ENCODE data around the gene CDK14.

The CDK14 gene

DNA sequence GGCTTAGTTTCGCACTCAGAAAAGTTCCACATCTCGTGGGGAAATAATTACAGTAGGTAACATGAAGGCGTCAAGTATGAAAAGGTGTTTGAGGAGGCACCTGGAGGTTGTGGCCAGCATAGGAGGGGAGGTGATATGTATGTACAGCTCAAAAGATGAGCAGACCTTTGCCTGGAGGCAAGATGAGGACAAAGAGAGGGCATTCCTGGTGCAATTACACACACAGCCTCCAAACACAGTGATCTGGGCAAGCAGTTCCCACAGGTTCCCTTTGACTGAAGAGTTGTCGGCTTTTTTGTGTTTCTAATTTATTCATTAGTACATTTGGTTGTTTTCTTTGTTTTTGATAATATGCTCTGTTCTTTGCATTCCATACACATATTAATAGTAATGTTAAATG, 46.9 kb downstream of the CDK14 start:
- no peak for DNase-seq

DNA sequence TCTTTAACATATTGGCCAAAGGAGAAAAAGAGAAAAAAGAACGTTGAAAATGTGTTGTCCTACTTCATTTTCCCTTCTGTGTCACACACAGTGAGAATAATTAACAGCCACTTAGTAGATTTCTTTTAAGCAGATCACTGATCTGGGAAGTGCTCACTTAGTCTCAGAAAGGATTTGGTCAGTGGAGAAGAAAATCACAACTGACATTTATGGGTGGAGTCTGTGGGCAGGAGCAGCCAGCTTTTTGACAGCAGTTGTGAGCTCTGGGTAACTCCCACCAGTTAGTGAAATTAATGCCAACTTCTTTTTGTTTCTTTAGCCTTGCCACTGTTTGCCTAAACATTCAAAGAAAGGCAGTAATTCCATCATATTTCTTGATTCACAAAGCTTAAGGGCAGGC, 49.7 kb downstream of the CDK14 start:
- no peak for DNase-seq

DNA sequence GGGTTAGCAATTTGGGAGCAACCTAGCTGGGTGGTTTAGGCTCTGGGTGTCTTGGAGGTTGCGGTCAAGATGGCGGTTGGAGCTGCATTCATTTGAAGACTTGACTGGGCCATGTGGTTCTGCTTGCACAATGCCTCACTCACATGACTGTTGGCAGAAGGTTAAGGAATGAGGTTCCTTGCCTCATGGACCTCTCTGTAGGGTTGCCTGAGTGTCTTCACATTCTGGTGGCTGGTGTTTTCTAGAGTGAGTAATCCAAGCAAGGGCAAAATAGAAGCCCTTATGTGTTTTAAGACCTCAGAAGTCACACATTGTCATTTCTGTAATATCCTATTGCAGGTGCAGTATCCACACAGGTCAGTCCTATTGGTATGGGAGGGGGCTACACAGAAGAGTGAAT, 52.0 kb downstream of the CDK14 start:
- no peak for DNase-seq

DNA sequence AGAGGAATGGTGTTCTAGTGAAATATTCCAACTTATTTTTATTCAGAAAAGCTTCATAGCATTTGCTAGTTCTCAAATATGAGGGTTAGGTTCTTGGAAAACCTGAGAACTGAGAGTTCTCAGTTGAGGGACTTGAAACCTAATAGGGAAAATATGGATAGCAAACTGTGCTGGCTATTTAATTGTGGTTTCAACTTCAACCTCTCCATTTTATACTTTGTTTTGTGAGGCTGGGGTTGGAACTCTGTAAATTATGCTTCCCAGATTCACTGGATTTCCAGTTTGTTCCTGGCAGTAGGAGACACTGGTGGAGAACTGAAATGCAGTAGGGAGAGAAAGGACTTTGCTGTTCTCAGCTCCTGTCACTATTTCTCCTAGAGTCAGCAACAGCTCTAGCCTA, 52.7 kb downstream of the CDK14 start:
- no peak for DNase-seq

DNA sequence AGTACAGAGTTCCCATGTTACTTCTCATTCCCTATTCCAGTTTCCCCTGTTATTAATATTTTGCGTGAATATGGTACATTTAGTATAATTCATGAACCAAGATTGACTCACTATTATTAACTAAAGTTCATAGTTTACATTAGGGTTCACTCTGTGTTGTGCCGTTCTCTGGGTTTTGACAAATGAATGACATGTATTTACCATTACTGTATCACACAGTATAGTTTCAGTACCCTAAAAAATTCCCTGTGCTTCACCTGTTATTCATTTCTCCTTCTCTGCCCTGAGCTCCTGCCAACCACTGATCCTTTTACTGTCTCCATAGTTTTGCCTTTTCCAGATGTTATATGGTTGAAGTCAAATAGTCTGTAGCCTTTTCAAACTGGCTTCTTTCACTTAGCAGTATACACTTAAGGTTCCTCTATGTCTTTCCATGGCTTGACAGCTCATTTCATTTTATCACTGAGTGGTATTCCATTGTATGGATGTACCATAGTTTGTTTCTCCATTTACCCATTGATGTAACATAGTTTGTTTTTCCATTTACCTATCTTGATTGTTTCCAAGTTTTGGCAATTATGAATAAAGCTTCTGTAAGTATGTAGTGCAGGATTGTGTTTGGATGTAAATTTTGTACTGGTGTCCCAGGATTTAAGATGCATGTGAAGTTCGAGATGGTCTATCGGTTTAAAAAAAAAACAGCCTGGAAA, 58.8 kb downstream of the CDK14 start:
- no peak for DNase-seq

DNA sequence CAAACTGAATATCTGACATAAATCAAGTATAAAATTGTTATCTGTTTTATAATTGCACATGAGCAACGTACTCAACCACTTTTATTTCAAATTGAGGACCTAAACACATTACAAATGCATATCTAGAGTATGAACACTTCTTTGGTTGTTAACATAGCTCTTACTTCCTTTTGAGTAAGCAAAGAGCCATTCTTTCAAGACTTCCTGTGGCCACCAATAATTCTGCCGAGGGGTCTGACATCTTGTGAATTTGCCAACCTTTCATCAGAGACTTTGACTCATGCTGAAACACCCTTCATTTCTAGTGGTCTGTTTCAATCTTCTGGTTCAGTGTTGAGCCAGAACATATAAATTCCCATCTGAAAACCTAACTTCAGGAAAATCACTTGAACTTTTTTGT, 59.4 kb downstream of the CDK14 start:
- no peak for DNase-seq

DNA sequence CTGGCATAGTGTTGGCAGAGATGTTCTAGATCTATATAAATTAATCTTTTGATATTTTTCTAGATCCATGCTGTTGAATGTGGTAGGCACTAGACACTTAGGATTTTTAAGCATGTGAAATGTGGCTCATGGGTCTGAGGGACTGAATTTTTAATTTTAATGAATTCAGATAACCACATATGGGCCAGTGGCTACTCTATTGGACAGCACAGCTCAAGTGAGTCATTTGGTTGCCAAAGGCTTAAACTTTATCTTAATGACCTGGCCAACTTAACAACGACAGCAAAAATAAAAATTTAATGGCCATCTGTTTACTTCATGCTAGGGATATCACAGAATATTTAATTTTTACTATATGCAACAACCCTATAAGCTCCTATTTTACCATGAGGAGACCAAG, 61.4 kb downstream of the CDK14 start:
- no peak for DNase-seq

DNA sequence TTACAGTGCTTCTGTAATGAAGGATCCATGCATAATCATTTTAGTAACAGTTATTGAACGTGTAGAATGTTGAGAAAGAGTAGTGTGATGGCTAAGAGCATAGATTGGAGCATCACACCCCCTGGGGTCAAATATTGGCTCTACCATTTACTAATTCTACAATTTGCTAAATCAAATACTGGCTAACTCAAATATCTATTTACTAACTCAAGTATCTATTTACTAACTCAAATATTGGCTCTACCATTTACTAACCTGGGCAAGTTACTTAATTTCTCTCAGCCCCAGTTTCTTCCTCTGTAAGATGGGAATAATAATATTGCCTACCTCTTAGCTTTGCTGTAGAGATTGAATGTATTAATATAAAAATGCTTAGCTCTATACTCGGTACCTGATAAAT, 64.0 kb downstream of the CDK14 start:
- no peak for DNase-seq

DNA sequence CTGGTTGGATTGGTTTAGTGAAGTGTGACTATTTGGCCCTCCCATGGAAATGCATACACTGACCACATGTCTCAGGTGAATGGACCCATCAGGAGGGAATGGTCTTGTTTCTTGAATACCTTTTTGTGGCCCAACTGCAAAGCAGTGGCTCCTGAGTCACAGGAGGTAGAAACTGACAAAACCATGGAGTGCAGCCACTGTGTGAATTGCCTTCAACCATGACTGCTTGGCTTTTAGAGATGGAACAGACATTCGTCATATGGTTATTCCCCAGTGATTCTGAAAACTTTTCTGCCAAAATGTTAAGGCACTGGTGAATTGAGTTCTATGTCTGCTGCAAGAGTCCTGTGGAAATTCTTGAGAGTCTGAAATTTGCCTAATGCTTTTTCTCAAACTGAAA, 64.7 kb downstream of the CDK14 start:
- no peak for DNase-seq

DNA sequence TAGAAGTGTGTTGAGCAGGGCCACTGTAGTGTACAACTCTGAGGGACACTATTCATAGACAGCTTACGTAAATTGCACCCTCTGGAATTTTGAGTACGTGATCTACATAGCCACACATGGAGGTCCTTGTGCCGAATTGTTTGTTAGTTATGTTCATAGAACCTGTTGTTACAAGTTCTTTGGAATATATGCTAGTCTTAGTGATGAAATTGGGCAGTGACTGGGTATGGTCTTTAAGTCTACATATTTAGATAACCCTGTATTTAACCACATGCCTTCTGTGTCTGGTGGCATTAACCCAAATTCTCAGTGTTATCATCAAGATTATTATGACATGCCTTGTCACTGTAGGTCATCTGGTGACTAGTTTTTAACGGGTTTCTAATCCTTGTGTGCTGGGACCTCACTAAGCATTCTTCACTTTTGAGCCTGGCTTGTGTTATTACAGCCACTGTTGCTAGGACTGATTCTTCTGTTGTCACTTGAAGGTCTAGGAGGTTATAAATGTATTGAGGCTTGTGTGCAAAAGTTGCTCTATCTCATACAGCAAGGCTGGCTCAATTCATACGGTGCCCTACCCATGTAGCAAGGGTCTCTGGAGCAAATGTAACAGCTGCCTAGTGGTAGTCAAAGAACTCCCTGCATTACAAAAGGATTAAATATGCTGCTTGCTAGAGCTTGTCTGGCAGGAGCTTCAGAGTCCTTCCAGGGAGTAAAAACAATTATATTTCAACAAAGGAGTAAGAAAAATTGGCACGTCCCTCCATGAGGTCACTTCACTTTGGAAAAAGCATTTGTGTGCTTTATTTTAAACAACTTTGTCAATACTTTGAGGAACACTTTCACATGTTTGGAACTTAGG, 65.4 kb downstream of the CDK14 start:
- no peak for DNase-seq

DNA sequence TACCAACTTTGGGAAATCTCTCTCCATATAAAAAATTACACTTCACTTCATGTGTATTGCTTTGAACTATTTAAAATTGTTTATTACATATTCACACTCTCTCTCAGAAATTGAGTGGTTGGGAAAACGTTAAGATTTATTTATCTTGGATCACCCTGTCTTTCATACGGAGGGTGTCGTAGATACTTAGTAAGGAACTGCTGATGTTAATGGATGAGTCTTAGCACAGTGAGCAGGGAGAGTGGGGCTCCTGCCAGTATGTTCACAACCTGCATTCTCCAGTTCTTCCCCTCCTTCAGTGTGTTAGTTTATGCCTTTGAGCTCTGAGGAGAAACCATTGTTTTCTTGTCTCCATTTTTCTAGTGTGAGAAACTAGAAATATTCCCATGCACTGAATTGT, 67.1 kb downstream of the CDK14 start:
- no peak for DNase-seq

DNA sequence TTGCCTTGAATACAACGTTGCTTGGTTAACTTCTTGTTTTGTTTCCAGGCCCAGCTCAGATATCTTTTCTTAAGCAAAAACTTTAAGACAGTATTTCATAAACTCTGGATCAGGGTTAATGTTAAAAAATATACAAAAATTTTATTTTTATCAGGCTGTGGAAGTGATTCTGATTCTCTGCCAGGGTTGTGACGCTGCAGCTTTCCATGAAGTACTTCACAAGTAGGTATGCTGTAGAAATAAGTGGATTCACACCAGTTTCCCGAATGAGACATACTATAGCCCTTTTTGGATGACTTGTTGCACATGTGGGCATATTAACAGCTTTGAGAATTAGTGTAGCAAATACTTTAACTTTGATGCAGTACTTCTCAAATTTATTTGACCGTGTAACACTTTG, 70.1 kb downstream of the CDK14 start:
- no peak for DNase-seq

DNA sequence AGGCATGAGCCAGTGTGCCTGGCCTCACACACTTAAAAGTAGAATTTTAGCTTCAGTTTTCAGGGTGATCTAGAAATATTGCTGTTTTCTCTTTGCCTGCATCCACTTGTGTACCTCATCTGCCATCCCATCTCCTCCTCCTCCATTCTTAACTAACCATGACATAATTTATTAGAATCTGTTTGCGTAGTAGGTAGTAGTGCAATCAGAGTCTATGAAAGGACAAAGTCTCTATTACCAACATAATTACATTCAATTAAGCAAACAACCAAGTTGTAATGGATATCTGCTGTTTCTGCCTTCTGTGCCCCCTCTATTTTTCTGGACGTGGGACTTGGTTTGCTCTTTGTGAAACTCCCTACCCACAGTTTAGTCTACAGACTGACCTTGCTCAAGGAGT, 72.9 kb downstream of the CDK14 start:
- DNase-seq, result no peak

DNA sequence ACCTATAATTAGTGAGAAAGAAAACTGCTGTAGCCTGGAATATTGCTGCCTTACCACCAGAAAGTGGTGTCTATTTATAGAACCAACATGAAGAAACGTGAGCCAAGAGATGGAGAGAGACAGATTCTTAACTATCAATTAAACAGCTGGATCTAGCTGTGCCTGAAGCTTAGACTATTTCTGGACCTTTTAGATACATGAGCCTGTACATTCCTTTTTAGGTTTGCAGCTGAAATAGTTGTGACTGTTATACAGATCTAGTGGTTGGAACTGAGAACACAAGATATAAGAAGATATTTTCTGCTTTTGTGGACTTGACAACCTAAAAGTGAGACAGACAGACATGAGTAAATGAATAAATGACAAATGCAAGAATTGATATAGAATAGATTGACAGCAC, 73.4 kb downstream of the CDK14 start:
- no peak for DNase-seq

DNA sequence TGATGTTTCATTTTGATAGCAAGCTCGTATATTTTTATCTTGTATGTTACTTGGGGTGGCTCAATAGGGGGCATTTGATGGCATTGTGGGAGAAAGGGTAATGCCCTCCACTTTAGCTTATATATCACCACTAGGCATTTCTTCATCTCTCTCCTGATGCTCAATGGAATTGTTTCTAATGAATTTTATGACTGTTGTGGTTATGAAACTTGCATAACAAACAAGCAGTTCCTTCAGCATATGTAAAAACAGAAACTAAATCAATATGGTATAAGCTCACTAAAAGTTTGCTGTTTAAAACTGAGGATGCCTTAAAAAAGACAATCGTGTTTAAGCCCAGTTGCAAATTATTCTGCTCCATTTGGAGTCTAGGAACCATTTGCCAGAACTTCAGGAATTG, 75.5 kb downstream of the CDK14 start:
- DNase-seq, result no peak

DNA sequence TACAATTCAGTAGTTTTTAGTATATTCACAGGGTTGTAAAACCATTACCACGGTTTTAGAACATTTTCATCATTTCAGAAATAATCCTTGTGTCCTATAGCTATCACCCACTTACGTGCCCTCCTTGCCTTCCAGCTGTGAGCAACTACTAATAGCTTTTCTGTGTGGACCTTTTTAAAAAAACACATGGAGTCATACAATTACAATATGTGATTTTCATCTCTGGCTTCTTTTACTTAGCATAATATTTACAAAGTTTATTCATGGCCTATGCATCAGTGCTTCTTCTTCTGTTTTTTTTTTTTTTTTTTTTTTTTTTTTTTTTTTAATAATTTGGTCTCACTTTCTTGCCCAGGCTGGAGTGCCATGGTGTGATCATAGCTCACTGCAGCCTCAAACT, 76.1 kb downstream of the CDK14 start:
- DNase-seq, result no peak

DNA sequence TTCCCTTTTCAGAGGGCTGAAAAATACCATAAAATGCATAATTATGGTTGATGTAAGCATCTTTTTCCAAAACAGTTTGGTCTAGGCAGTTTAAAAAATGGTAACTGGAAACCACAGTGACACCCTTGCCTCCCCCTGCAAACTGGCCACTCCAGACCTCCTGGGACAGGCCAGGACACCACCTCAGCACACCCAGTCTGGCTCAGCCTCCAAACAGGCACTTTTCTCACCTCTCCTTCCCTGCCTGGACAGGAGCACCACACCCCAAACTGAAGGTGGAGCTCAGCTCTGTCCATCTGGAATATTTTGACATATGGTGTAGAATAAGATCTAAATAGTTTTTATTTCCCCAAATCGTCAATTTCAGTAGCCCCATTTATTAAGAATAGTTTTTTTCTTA, 78.5 kb downstream of the CDK14 start:
- DNase-seq, result no peak

DNA sequence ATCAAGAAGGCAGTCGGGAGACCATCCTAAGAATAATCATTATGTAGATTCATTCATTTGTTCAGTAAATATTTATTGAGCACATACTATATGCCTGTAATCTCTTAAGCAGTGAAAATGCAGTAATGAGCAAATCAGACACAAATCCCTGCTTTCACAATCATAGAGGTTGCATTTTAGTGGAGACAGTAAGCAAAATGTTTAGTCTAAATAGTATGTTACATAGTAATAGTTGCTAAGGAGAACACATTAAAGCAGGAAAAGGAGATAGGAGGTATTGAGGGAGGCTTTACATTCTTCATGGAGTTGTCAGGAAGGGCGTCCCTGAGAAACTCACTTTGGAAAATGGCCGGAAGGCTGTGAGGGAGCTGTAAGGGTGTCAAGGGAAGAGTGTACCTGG, 79.9 kb downstream of the CDK14 start:
- no peak for DNase-seq

DNA sequence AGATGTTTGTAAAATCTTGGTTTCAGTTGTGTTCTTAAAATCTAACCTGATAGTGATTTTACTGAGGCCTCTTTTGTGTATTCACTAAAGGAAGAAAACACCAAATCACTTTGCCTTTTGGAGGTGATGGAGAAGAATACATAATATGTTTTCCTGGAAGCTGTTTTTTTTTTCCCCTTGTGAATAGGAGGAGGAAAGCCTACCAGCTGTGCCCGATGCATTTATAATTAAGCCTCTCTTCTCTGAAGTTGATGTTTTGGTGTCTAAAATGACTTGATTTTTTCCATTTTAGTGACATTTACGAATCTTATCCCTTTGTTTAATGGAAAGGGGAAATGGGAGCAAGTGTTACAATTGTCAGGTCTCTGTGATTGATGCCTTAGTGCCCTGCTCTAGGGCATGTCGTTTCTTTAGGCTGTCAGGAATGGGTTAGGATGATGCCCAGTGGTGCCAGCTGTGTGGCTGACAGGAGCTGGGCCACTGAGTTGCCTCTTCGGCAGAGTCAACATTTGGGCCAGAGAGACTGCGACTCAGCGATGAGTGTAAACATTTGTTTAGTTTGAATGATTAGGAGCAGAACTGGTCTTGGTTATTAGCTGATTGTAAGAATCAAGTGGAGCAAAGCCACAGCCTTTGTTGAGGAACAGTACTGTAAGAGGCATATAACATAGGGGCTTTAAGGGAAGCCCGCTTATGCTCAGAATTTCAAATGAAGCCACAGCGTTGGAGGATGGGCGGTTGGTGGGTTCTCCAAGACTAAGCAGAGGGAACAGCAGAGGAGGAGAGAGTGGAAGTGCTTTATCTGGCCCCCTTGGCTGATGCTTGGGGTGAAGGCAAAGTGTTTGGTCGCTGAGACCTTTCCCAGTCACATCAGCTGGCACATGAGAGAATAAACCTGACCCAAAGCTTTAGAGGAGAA, 81.6 kb downstream of the CDK14 start:
- no peak for DNase-seq

DNA sequence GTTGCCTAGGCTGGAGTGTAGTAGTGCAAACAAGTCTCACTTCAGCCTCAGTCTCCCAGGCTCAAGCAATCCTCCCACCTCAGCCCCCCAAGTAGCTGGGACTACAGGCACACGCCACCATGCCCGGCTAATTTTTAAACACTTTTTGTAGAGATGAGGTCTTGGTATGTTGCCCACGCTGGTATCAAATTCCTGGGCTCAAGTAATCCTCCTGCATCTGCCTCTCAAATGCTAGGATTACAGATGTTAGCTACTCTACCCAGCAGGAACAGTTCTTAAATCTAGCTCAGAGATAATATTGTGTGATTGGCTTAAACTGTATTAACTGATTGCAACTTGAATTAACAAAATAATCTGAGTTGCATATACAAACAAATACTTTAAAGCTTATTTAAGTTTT, 82.9 kb downstream of the CDK14 start:
- DNase-seq, result no peak

DNA sequence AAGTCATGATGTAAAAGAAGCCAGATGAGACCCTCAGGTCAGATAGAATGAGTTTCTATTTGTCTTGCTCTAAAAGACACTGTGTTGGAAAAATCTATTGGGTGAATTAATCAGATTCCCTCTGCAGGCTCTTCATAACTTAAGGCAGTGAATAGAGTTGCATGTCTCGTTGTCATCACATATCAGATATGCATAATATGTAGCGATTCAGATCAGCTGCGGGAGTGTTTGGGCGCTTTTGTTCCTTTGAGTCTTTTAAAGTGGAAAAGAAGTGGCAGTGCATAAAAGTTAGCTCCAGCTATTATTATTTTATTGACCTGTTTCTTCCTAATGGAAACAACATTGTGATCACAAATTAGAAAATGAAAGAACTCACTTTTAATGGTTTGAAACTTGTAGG, 84.4 kb downstream of the CDK14 start:
- no peak for DNase-seq

DNA sequence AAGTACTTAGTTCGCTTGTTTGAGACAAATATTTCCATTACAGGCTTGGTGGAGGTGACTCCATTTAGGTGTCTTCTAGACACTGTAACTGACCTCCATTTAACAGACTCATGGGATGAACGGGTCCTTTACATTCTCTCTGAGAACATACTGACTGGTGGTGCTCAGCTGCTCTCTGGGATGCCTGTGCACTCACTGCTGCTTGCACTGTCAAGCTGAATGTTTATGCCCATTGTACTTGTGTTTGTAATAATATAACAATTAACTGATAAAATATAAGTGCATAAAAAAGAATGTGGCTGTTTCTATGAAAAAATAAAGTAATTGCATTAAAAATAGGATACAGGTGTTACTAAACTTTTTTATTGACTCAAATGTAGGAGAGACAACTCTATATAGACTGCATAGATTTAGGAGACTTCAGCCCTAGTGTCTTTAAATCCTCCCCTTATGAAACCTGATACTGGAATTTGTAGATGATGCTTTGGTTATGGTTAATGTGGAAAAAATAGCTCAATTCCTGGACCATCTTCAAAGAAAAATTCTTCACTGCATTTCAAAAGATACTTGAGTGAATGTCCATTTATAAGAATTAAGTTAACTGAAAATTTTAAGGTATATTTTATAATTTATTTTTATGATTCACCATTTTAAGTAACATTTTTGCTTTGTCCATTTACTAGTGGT, 85.4 kb downstream of the CDK14 start:
- DNase-seq, result no peak

DNA sequence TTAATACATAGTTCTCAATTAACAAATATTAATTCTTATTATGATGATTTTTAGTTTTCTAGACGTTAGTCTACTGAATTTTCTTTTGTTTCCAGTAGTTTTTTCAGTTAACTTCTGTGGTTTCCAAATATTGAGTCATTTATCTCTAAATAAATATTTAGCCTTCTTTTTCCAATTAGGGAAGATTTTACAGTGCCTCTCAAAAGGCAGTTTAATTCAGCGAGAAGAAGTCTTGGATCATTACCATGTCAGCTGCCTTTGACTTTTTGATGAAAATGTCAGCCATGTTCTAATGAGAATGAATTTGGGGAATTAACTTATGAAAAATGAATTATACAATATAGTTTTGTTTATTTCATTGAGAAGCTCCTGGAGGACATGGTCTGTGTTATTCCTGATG, 90.0 kb downstream of the CDK14 start:
- no peak for DNase-seq

Measured in GF-D8 (cell line).